Upper lobe of left lung (tissue), 4 donors: ENCODE results near the gene TSGA10.
"Not testable (repeated sequence)": the region's sequence is repeated elsewhere in the genome, so short reads cannot be mapped to it uniquely, and the experiment has no call there.

Source experiments
- POLR2A ChIP-seq, 4 donors: fragments of 450-650 bp; IDR thresholded peaks; one replicate each; pipeline ENCODE4 v1.5.1; 2016 to 2017; ENCODE audit warnings: antibody characterized with exemption in 4 of 4, mild to moderate bottlenecking in 2 of 4
- TF ChIP-seq, protein P1 (sequence below), 6 experiments: fragments of 450-650 bp in 4 of 6; fragments of 200-600 bp in 2 of 6; sonication (generic) in 2 of 6; IDR thresholded peaks; one replicate each; pipeline ENCODE4 v1.5.1; 2016 to 2019; ENCODE audit warnings: antibody characterized with exemption in 6 of 6

DNA sequence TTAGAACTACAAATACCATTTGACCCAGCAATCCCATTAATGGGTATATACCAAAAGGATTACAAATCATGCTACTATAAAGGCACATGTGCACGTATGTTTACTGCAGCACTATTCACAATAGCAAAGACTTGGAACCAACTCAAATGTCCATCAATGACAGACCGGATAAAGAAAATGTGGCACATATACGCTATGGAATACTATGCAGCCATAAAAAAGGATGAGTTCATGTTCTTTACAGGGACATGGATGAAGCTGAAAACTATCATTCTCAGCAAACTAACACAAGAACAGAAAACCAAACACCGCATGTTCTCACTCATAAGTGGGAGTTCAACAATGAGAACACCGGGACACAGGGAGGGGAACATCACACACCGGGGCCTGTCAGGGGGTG lies 105.6 kb downstream of the TSGA10 start:
- TF ChIP-seq, protein P1, sequence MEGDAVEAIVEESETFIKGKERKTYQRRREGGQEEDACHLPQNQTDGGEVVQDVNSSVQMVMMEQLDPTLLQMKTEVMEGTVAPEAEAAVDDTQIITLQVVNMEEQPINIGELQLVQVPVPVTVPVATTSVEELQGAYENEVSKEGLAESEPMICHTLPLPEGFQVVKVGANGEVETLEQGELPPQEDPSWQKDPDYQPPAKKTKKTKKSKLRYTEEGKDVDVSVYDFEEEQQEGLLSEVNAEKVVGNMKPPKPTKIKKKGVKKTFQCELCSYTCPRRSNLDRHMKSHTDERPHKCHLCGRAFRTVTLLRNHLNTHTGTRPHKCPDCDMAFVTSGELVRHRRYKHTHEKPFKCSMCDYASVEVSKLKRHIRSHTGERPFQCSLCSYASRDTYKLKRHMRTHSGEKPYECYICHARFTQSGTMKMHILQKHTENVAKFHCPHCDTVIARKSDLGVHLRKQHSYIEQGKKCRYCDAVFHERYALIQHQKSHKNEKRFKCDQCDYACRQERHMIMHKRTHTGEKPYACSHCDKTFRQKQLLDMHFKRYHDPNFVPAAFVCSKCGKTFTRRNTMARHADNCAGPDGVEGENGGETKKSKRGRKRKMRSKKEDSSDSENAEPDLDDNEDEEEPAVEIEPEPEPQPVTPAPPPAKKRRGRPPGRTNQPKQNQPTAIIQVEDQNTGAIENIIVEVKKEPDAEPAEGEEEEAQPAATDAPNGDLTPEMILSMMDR (IDR thresholded peaks at IDR 0.05): not testable (repeated sequence)
- not testable (repeated sequence) for TF ChIP-seq POLR2A (IDR thresholded peaks at IDR 0.05)
